IPS-18c (cell line): ENCODE measurements around the gene PLCB1.

ENCODE experiments used
- H3K4me3 ChIP-seq: 2 replicates; pipeline ENCODE4 v1.7.0; 2013; ENCODE audit warnings: low read depth, mild to moderate bottlenecking, low read length, moderate library complexity; ENCODE audit not compliant: insufficient read depth
- H3K9me3 ChIP-seq: one replicate; pipeline ENCODE4 v1.6.1; 2013; ENCODE audit warnings: mild to moderate bottlenecking, low read length, moderate library complexity; ENCODE audit not compliant: control insufficient read depth, insufficient read depth

The PLCB1 gene

GRCh38 chr20:8489094-8489883, 357.2 kb downstream of the PLCB1 start:
- Histone ChIP-seq H3K4me3 (no peak overlapping the region), H3K9me3 (no peaks in the 10 kb centered on the region)

GRCh38 chr20:8490076-8490830, 358.2 kb downstream of the PLCB1 start:
- H3K4me3 ChIP-seq, result no peak overlapping the region

DNA sequence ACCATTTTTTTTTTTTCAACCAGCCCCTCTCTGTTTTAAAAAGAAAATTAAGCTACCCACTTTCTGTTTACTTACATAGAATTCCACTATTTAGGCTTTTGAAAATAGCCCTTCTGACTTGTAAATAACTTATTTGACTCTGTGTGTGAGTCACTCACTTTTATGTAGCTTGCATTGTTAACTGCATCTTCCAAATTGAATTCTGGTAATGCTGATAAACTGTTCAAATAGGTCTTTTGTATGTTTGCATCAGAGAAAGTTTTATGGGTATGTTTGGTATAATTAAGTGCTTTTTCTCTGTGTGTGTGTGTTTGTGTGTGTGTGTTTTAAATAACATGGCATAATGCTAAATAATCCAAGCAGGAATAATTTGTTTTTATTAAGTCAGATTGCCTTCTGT, 360.1 kb downstream of the PLCB1 start:
- no peaks in the 10 kb centered on the region for H3K9me3 ChIP-seq

More at GRCh38 chr20:8490076-8490830, 358.2 kb downstream of the PLCB1 start:
- no peaks in the 10 kb centered on the region for H3K9me3 ChIP-seq

DNA sequence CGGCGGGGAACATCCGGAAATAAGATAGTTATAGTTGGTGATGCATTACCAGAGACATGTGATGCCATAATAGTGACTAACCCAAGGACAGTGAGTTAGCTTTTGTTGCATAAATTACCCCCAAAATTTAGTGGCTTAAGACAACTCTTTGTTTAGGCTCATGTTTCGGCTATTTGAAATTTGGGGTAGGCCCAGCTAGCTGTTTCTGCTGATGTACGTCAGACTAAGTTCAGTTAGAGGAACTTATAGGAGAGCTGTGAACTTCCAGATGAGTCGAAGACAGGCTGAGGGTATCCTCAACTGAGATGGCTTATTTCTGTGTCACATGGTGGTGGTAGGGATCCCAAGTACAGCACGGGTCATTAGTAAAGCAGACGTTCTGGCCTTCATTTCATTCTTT, 366.5 kb downstream of the PLCB1 start:
- H3K4me3 ChIP-seq, result no peak overlapping the region
- H3K9me3 ChIP-seq, result no peaks in the 10 kb centered on the region

More for the DNA sequence above, 360.1 kb downstream of the PLCB1 start:
- no peak overlapping the region for H3K4me3 ChIP-seq

DNA sequence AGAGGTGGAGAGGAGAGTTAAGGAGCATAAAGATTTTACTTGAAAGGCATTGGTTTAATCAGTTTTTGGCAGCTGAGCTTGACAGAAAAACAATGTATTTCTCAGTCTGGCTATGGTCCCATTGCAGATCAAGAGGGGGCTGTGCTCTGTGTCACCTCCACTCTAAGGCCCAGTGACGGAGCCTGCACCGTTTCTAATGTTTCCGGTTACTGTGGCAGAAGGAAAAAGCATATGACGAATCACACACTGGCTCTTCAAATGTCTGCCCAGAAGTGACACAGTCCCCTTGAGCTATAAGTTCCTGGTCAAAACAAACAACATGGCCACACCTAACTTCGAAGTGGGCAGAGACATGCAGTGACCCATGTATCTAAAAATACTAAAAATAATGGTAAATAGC, 372.0 kb downstream of the PLCB1 start:
- Histone ChIP-seq H3K4me3 (no peak overlapping the region), H3K9me3 (no peaks in the 10 kb centered on the region)

- no peaks in the 10 kb centered on the region for H3K9me3 ChIP-seq
- H3K4me3 ChIP-seq, result no peak overlapping the region; the same call in 1 of the 2 replicates
These were observed 373.6 kb downstream of the PLCB1 start for GRCh38 chr20:8505476-8506200.

DNA sequence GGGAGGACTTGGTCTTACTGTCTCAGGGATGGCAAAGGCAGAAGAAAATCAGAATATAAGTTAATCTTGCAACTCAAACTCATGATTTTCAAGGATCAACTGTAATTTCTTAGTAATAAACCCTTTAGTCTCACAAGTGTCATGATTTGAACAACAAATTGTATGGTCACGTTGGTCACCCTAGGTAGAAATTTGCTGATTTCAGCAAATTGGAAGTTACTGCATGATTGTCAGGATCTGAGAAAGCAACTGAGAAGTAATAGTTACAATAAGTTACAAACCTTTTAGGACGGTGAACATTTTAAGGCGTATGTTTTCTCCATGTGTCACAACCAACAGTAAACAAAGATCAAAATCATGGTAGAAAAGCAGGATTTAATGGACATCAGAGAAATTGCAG, 375.2 kb downstream of the PLCB1 start:
- H3K9me3 ChIP-seq, result no peaks in the 10 kb centered on the region

DNA sequence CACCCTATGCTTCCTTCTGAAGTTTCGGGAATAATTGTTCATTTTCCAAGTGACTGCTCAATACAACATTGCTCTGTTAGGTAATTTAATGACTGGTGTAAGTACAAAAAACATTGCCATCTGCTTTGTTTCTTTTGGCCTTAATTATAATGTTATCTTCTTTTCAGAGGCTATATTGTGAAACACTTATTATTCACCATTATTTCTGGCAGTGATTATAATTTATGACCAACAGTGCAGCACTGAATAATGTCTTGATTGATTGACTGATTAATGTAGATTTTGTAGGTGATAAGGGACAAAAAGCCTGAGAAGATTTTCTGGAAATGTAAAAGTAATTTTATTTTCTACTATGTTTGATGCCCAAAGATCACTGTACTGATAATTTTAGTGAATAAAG, 377.7 kb downstream of the PLCB1 start:
- Histone ChIP-seq H3K4me3 (no peak overlapping the region), H3K9me3 (no peaks in the 10 kb centered on the region)

More for the DNA sequence above, 375.2 kb downstream of the PLCB1 start:
- no peak overlapping the region for H3K4me3 ChIP-seq

DNA sequence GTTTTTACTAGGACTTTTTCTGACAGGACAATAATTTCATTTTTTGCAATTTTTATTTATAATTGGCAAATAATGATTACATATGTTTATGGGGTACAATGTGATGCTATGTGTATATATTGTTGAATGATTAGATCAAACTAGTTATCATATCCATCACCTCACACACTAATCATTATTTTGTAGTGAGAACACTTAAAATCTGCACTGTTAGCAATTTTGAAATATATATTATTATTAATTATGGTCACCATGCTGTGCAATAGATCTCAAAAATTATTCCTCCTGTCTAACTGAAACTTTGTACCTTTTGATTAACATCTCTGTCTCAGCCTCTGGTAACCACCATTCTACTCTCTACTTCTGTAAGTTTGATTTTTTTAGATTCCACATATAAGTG, 378.7 kb downstream of the PLCB1 start:
- H3K9me3 ChIP-seq, result no peaks in the 10 kb centered on the region
- no peak overlapping the region for H3K4me3 ChIP-seq

- Histone ChIP-seq H3K4me3 (no peak overlapping the region), H3K9me3 (no peaks in the 10 kb centered on the region)
These were observed 379.9 kb downstream of the PLCB1 start for GRCh38 chr20:8512003-8512402.

DNA sequence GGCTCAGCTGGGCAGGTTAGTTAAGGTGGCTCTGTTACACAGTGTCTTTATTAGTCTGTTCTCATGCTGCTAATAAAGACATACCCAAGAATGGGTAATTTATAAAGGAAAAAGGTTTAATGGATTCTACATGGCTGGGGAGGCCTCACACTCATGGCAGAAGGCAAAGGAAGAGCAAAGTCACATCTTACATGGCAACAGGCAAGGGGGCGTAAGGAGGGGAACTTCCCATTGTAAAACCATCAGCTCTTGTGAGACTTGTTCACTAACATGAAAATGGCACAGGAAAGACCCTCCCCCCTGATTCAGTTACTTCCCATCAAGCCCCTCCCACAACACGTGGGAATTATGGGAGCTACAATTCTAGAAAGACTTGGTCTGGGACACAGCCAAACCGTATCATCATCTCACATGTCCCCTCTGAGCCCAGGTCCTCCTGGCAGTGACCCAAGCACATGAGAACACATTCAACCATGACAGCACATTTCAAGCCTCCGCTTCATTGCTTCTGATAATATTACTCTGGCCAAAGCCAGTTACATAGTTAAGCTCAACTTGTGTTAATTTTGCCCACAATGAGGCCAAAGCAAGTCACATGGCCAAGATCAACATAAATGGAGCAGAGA, 383.9 kb downstream of the PLCB1 start:
- no peak overlapping the region for H3K4me3 ChIP-seq
- no peaks in the 10 kb centered on the region for H3K9me3 ChIP-seq

GRCh38 chr20:8518878-8519277, 386.8 kb downstream of the PLCB1 start:
- H3K9me3 ChIP-seq, result no peaks in the 10 kb centered on the region
- no peak overlapping the region for H3K4me3 ChIP-seq

DNA sequence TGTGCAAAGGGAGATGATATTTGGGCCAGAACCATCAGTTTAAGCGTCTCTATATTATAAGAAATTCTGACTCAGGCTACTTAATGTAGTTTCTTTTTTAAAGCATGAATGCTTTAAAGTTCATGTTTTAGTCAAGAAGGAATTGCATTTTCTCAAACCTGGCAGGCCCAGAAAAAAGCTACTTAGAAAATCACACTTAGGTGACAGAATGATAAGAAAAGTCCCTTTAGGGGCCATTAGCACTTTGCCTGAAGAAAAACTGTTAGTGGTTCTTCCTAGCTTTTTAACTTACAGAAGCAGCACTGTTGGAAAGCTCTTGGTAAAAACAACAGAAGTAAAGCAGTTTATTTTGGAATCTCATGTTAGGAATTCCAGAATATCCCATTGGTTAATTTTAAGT, 387.8 kb downstream of the PLCB1 start:
- H3K4me3 ChIP-seq, result no peak overlapping the region
- no peaks in the 10 kb centered on the region for H3K9me3 ChIP-seq

DNA sequence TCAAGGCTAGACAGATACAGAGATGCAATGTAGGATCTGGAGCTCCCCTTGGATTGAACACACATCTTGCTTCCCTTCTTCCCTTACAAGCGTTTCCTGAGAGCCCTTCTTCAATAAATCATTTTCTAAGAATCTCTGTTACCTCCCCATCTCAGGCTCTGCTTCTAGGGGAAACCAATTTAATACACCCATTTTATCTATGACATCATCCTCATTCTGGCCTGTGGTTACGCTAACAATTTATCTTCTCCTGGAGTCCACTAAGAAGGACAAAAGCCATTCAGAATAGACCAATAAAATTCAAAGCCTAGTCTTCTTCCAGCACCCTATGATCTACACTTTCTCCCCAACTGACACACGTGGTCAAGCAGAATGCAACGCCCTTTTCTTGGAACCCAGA, 390.1 kb downstream of the PLCB1 start:
- H3K9me3 ChIP-seq, result no peaks in the 10 kb centered on the region
- H3K4me3 ChIP-seq, result no peak overlapping the region

DNA sequence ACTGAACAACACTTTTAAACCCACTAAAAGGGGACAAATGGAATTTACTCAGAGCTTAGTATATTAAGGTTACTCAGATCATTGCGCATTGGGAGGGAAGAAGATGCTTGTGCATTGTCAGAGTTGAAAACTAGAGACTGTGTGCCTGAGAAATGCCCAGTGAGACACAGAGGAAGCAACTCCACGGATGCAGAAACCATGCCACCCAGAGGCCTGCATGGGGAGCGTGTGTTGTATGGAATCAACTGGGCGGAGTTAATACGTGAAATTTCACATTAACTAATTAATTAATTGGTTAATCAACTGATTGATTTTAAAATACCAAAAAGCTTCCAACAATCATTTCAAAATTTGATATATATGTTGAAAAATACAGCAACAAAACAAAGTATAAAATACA, 391.6 kb downstream of the PLCB1 start:
- Histone ChIP-seq H3K9me3 (no peaks in the 10 kb centered on the region), H3K4me3 (no peak overlapping the region)

- no peaks in the 10 kb centered on the region for H3K9me3 ChIP-seq
These were observed 392.3 kb downstream of the PLCB1 start for GRCh38 chr20:8524101-8525016.

DNA sequence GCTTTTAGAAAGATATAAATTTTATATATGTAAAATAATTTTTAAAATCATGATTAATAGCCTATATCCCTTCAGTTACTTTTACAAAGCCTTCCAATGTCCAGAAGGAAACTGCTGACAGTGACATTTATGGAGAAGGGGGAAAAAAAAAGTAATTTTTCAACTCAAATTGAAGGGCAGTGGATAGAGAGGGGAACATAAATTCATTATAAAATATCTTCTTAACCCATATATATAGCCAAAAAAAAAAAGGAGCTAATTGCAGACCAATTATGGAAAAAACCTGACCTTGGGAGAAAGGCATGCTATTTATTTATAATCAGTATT, 392.9 kb downstream of the PLCB1 start:
- no peak overlapping the region for H3K4me3 ChIP-seq

More at GRCh38 chr20:8524101-8525016, 392.3 kb downstream of the PLCB1 start:
- H3K4me3 ChIP-seq, result no peak overlapping the region

More for the DNA sequence above, 392.9 kb downstream of the PLCB1 start:
- H3K9me3 ChIP-seq, result no peaks in the 10 kb centered on the region
